Type B pancreatic cell (in vitro differentiated cells): ENCODE results near the gene UGT2B10. TPM values are rescaled to one million over a fixed set of nuclear protein-coding genes. Genes with fewer than 3 reads are reported as not detected.

Source experiments
- DNase-seq: peaks from one replicate; pipeline ENCODE4 v3.0.0; 2021; ENCODE audit warnings: mixed read lengths; ENCODE audit not compliant: unreplicated experiment; ENCODE audit errors: extremely low spot score
- H3K27ac Mint-ChIP-seq: 2 replicates; pipeline ENCODE4 v1.8.0; 2021; ENCODE audit warnings: mild to moderate bottlenecking, mixed read lengths
- H3K27me3 Mint-ChIP-seq: 2 replicates; pipeline ENCODE4 v1.8.0; 2021; ENCODE audit warnings: mixed read lengths
- H3K36me3 Mint-ChIP-seq: 2 replicates; pipeline ENCODE4 v1.8.0; 2021; ENCODE audit warnings: mixed read lengths
- H3K4me1 Mint-ChIP-seq: one replicate; pipeline ENCODE4 v1.8.0; 2021; ENCODE audit warnings: mixed read lengths; ENCODE audit not compliant: unreplicated experiment
- H3K4me3 Mint-ChIP-seq: 2 replicates; pipeline ENCODE4 v1.8.0; 2021; ENCODE audit warnings: mild to moderate bottlenecking, mixed read lengths
- H3K9me3 Mint-ChIP-seq: 2 replicates; pipeline ENCODE4 v1.8.0; 2021; ENCODE audit warnings: mixed read lengths
- total RNA-seq: library from RNA; stranded (reverse); gene quantifications from 2 replicates; pipeline ENCODE4 v1.2.1, GENCODE V29; 2021; ENCODE audit warnings: low replicate concordance
- TF ChIP-seq, protein P1 (sequence below): fragments of 200-600 bp; sonication (generic); conservative IDR thresholded peaks from 2 replicates; pipeline ENCODE4 v1.5.0; 2021; ENCODE audit warnings: antibody characterized with exemption, mild to moderate bottlenecking

Gene UGT2B10
- total RNA-seq, 1 donor from 2014 or later = 0.17 TPM

- Mint-ChIP-seq H3K4me3 (peak overlapping the region; percentile 13), H3K27me3 (no peaks in the 10 kb centered on the region), H3K4me1 (peaks cover 19% of the 10 kb centered on the region), H3K36me3 (peaks cover 4% of the 10 kb centered on the region), H3K9me3 (peaks cover 5% of the 10 kb centered on the region), H3K27ac (peak overlapping the region; percentile 78)
- TF ChIP-seq, protein P1, sequence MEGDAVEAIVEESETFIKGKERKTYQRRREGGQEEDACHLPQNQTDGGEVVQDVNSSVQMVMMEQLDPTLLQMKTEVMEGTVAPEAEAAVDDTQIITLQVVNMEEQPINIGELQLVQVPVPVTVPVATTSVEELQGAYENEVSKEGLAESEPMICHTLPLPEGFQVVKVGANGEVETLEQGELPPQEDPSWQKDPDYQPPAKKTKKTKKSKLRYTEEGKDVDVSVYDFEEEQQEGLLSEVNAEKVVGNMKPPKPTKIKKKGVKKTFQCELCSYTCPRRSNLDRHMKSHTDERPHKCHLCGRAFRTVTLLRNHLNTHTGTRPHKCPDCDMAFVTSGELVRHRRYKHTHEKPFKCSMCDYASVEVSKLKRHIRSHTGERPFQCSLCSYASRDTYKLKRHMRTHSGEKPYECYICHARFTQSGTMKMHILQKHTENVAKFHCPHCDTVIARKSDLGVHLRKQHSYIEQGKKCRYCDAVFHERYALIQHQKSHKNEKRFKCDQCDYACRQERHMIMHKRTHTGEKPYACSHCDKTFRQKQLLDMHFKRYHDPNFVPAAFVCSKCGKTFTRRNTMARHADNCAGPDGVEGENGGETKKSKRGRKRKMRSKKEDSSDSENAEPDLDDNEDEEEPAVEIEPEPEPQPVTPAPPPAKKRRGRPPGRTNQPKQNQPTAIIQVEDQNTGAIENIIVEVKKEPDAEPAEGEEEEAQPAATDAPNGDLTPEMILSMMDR = no peak
- DNase-seq = no peak
Measured at GRCh38 chr4:68864438-68865187, 48.8 kb downstream of the UGT2B10 start.

- peaks cover 4% of the 10 kb centered on the region for H3K36me3 Mint-ChIP-seq
- H3K4me1 Mint-ChIP-seq = peaks cover 19% of the 10 kb centered on the region
- peaks cover 5% of the 10 kb centered on the region for H3K9me3 Mint-ChIP-seq
- no peaks in the 10 kb centered on the region for H3K27me3 Mint-ChIP-seq
- peak overlapping the region; percentile 78 for H3K27ac Mint-ChIP-seq
- peak overlapping the region; percentile 5 for H3K4me3 Mint-ChIP-seq
- DNase-seq = no peak
- TF ChIP-seq, protein P1 = no peak
Measured at GRCh38 chr4:68865188-68865638, 49.4 kb downstream of the UGT2B10 start.

GRCh38 chr4:68865760-68866159 is 50.0 kb downstream of the UGT2B10 start:
- TF ChIP-seq, protein P1 = no peak
- DNase-seq = no peak
- Mint-ChIP-seq H3K4me3 (no peak overlapping the region), H3K36me3 (peaks cover 4% of the 10 kb centered on the region), H3K9me3 (peaks cover 5% of the 10 kb centered on the region), H3K27me3 (no peaks in the 10 kb centered on the region), H3K27ac (peak overlapping the region; percentile 78), H3K4me1 (peaks cover 19% of the 10 kb centered on the region)

DNA sequence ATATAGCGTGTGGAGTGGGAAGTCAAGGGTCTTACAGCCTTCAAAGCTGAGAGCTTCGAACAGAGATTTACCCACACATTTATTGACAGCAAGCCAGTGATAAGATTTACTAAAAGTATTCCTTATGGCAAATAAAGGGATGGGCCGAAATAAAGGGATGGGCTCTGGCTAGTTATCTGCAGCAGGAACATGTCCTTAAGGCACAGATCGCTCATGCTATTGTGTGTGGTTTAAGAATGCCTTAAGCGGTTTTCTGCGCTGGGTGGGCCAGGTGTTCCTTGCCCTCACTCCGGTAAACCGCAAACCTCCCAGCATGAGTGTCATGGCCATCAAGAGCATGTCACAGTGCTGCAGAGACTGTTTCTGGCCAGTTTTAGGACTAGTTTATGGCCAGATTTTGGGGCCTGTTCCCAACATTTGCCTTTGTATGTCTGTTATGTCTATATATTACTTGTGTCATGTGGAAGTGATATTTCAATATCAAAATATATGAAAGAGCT is 53.5 kb downstream of the UGT2B10 start:
- TF ChIP-seq, protein P1 = no peak
- H3K27ac Mint-ChIP-seq = no peak overlapping the region
- peaks cover 4% of the 10 kb centered on the region for H3K36me3 Mint-ChIP-seq
- peaks cover 5% of the 10 kb centered on the region for H3K9me3 Mint-ChIP-seq
- H3K4me1 Mint-ChIP-seq = peaks cover 21% of the 10 kb centered on the region
- no peaks in the 10 kb centered on the region for H3K27me3 Mint-ChIP-seq
- no peak overlapping the region for H3K4me3 Mint-ChIP-seq
- DNase-seq = no peak

DNA sequence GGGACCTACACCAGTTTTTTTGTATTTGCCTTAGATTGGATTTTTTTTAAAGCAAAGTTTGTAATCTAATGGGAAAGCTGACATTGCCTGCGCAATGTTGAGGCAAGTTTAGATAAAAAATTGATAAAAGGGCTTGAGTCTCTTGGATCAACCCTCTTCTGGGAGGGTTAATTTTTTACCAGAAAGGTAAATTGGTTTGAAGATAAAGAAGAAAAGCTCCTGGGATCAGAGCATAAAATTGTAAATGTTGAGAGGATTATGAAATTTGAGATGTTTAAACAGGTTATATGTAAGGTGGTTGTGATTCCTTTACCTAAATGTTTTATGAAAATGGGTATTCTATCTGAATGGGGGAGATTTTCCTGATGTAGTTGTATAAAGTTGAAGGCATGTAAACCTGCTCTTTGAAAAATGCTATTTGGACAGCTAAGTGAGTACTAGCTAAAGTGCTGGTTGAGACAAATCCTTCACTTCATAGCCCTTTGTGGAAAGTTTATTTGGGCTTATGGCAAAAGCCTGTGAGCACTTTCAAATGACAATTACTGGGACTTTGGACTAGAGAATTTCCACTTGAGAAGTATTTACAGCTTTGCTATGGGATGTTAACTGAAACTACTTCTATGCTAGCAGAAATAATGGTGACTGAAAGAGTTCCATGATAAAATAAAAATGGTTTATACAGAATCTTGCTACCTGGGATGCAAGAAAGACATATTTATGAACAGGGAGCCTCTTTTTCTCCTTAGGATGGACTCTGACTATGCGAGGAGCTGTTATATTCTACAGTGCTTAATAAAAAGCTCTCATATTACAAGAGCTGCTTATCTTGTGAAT is 56.2 kb downstream of the UGT2B10 start:
- peaks cover 5% of the 10 kb centered on the region for H3K4me1 Mint-ChIP-seq
- peak overlapping the region; percentile 28 for H3K4me3 Mint-ChIP-seq
- TF ChIP-seq, protein P1 = no peak
- no peaks in the 10 kb centered on the region for H3K27me3 Mint-ChIP-seq
- no peaks in the 10 kb centered on the region for H3K9me3 Mint-ChIP-seq
- no peak for DNase-seq
- no peaks in the 10 kb centered on the region for H3K36me3 Mint-ChIP-seq
- H3K27ac Mint-ChIP-seq = peak overlapping the region; percentile 35
